H9 (cell line): ENCODE measurements around the gene ZNF618. TPM values are rescaled to one million over a fixed set of nuclear protein-coding genes. Genes with fewer than 3 reads are reported as not detected.

Source experiments
- DNase-seq: peaks from one replicate; pipeline ENCODE4 v3.0.0-alpha.2; 2017
- H2AFZ ChIP-seq: one replicate; pipeline ENCODE4 v1.6.1; 2013; ENCODE audit warnings: mild to moderate bottlenecking, low read length, control low read depth, moderate library complexity
- H2AK5ac ChIP-seq: 2 replicates; pipeline ENCODE4 v1.6.1; 2013; ENCODE audit warnings: low read length, control low read depth, mixed read lengths; ENCODE audit not compliant: insufficient read length
- H2BK120ac ChIP-seq: one replicate; pipeline ENCODE4 v1.6.1; 2013; ENCODE audit warnings: low read depth, mild to moderate bottlenecking, low read length, control low read depth, inconsistent platforms; ENCODE audit not compliant: poor library complexity, severe bottlenecking
- H2BK12ac ChIP-seq: 2 replicates; pipeline ENCODE4 v1.6.1; 2013; ENCODE audit warnings: low read length, control low read depth, mixed read lengths, low read depth; ENCODE audit not compliant: insufficient read length
- H2BK15ac ChIP-seq: 2 replicates; pipeline ENCODE4 v1.6.1; 2013; ENCODE audit warnings: low read depth, low read length, control low read depth
- H2BK20ac ChIP-seq: one replicate; pipeline ENCODE4 v1.6.1; 2013; ENCODE audit warnings: low read depth, mild to moderate bottlenecking, low read length, control low read depth, inconsistent platforms; ENCODE audit not compliant: poor library complexity, severe bottlenecking
- H2BK5ac ChIP-seq: 2 replicates; pipeline ENCODE4 v1.6.1; 2013; ENCODE audit warnings: low read length, control low read depth, mixed read lengths; ENCODE audit not compliant: insufficient read length
- H3K14ac ChIP-seq: 2 replicates; pipeline ENCODE4 v1.6.1; 2013; ENCODE audit warnings: low read length, control low read depth; ENCODE audit not compliant: insufficient read depth
- H3K18ac ChIP-seq: 2 replicates; pipeline ENCODE4 v1.6.1; 2013; ENCODE audit warnings: low read depth, mild to moderate bottlenecking, mixed read lengths, low read length, control low read depth; ENCODE audit not compliant: insufficient read length
- H3K23ac ChIP-seq: 2 replicates; pipeline ENCODE4 v1.6.1; 2013; ENCODE audit warnings: low read length, control low read depth, mixed read lengths, low read depth; ENCODE audit not compliant: insufficient read length
- H3K23me2 ChIP-seq: 2 replicates; pipeline ENCODE4 v1.6.1; 2013; ENCODE audit warnings: low read depth, mild to moderate bottlenecking, mixed read lengths, low read length, control low read depth; ENCODE audit not compliant: insufficient read length, poor library complexity, severe bottlenecking
- H3K27ac ChIP-seq: 2 replicates; pipeline ENCODE4 v1.5.1; 2013; ENCODE audit warnings: low read length, control low read depth, mixed read lengths, low read depth; ENCODE audit not compliant: insufficient read length
- H3K27me3 ChIP-seq: 2 replicates; pipeline ENCODE4 v1.6.1; 2013; ENCODE audit warnings: low read length, control low read depth, inconsistent platforms; ENCODE audit not compliant: insufficient read depth
- H3K4ac ChIP-seq: 2 replicates; pipeline ENCODE4 v1.6.1; 2013; ENCODE audit warnings: low read depth, mild to moderate bottlenecking, control low read depth, inconsistent platforms, low read length, moderate library complexity
- H3K4me1 ChIP-seq: 2 replicates; pipeline ENCODE4 v1.6.1; 2013; ENCODE audit warnings: low read length, control low read depth, inconsistent platforms; ENCODE audit not compliant: insufficient read depth
- H3K4me2 ChIP-seq: 2 replicates; pipeline ENCODE4 v1.6.1; 2013; ENCODE audit warnings: low read length, control low read depth, mixed read lengths; ENCODE audit not compliant: insufficient read length, insufficient read depth
- H3K56ac ChIP-seq: 2 replicates; pipeline ENCODE4 v1.6.1; 2013; ENCODE audit warnings: low read depth, mild to moderate bottlenecking, mixed read lengths, low read length, control low read depth; ENCODE audit not compliant: insufficient read length
- H3K79me1 ChIP-seq: 2 replicates; pipeline ENCODE4 v1.6.1; 2013; ENCODE audit warnings: low read depth, mild to moderate bottlenecking, moderate library complexity, low read length, control low read depth, inconsistent platforms; ENCODE audit not compliant: insufficient read depth, poor library complexity, severe bottlenecking
- H3K79me2 ChIP-seq: 2 replicates; pipeline ENCODE4 v1.6.1; 2013; ENCODE audit warnings: low read length, control low read depth, inconsistent platforms; ENCODE audit not compliant: insufficient read depth
- H3K9ac ChIP-seq: 2 replicates; pipeline ENCODE4 v1.6.1; 2013; ENCODE audit warnings: low read length, control low read depth, mixed read lengths; ENCODE audit not compliant: insufficient read length; ENCODE audit errors: extremely low read depth
- H3K9me3 ChIP-seq: one replicate; pipeline ENCODE4 v1.6.1; 2013; ENCODE audit warnings: low read depth, low read length, inconsistent platforms; ENCODE audit not compliant: control insufficient read depth
- H3T11ph ChIP-seq: one replicate; pipeline ENCODE4 v1.6.1; 2013; ENCODE audit warnings: mild to moderate bottlenecking, low read length, control low read depth, inconsistent platforms
- H4K20me1 ChIP-seq: one replicate; pipeline ENCODE4 v1.6.1; 2013; ENCODE audit not compliant: control insufficient read depth, insufficient read length, insufficient read depth
- H4K5ac ChIP-seq: 2 replicates; pipeline ENCODE4 v1.6.1; 2013; ENCODE audit warnings: low read depth, mild to moderate bottlenecking, mixed read lengths, low read length, control low read depth; ENCODE audit not compliant: insufficient read length
- H4K8ac ChIP-seq: replicated peaks from 2 replicates; pipeline ENCODE4 v1.6.1; 2013; ENCODE audit warnings: low read length, control low read depth, mixed read lengths, low read depth; ENCODE audit not compliant: insufficient read length
- H4K91ac ChIP-seq: 2 replicates; pipeline ENCODE4 v1.6.1; 2013; ENCODE audit warnings: low read depth, mild to moderate bottlenecking, moderate library complexity, mixed read lengths, low read length, control low read depth; ENCODE audit not compliant: insufficient read length
- H3K27ac Mint-ChIP-seq, 3 experiments: 2 replicates in 2 of 3; 3 replicates in 1 of 3; pipeline ENCODE4 v1.8.0; 2020 to 2021; ENCODE audit warnings: mixed read lengths in 3 of 3, mild to moderate bottlenecking in 1 of 3, moderate library complexity in 1 of 3
- H3K27me3 Mint-ChIP-seq: 2 replicates; pipeline ENCODE4 v1.8.0; 2021; ENCODE audit warnings: low read depth, mild to moderate bottlenecking, moderate library complexity, mixed read lengths
- H3K36me3 Mint-ChIP-seq, 3 experiments: 2 replicates in 2 of 3; 3 replicates in 1 of 3; pipeline ENCODE4 v1.8.0; 2020 to 2021; ENCODE audit warnings: low read depth in 3 of 3, mixed read lengths in 3 of 3; ENCODE audit not compliant: insufficient read depth in 1 of 3
- H3K4me1 Mint-ChIP-seq, 2 experiments: 2 replicates each; pipeline ENCODE4 v1.8.0; 2020; ENCODE audit warnings: mixed read lengths in 2 of 2
- H3K4me3 Mint-ChIP-seq, 2 experiments: 2 replicates in 1 of 2; 3 replicates in 1 of 2; pipeline ENCODE4 v1.8.0; 2020 to 2021; ENCODE audit warnings: mild to moderate bottlenecking in 2 of 2, mixed read lengths in 2 of 2, moderate library complexity in 1 of 2
- H3K9me3 Mint-ChIP-seq, 2 experiments: 2 replicates in 1 of 2; 3 replicates in 1 of 2; pipeline ENCODE4 v1.8.0; 2020; ENCODE audit warnings: mild to moderate bottlenecking in 2 of 2, mixed read lengths in 2 of 2, moderate library complexity in 1 of 2
- CTCF ChIP-seq: fragments of 200-600 bp; sonication (generic); conservative IDR thresholded peaks from 3 replicates; pipeline ENCODE4 v1.8.0; 2021; ENCODE audit warnings: antibody characterized with exemption, mild to moderate bottlenecking
- WGBS: extraction: QIAGEN DNeasy Blood & Tissue Kit; methylation state at CpG from one replicate; pipeline ENCODE4 v1.1.7; 2013; ENCODE audit warnings: missing lambda C conversion rate, low lambda C conversion rate, mixed read lengths; ENCODE audit not compliant: insufficient read length; ENCODE audit errors: extremely low coverage; 5-methylcytosine and 5-hydroxymethylcytosine counted together
- total RNA-seq: library from RNA; stranded (reverse); gene quantifications from 2 replicates; pipeline ENCODE4 v1.2.1, GENCODE V29; 2021

ZNF618 gene
- total RNA-seq, 1 experiment from 2014 or later: 13.6 TPM

GRCh38 chr9:114029311-114030170, 153.4 kb downstream of the ZNF618 start:
- H3K36me3 Mint-ChIP-seq: peaks cover 18 to 47% (median 26%) of the 10 kb centered on the region in 3 experiments; a peak in 6 of 7 replicates

More at GRCh38 chr9:114029311-114030170, 153.4 kb downstream of the ZNF618 start:
- peaks cover 7 to 11% of the 10 kb centered on the region in 2 experiments for H3K4me1 Mint-ChIP-seq
- H2BK12ac ChIP-seq: no peak overlapping the region
- no peaks in the 10 kb centered on the region for H3K79me2 ChIP-seq
- H3K18ac ChIP-seq: no peak overlapping the region
- no peaks in the 10 kb centered on the region for H4K20me1 ChIP-seq
- H3K9me3 ChIP-seq: no peaks in the 10 kb centered on the region
- no peak overlapping the region for H3T11ph ChIP-seq
- no peak for TF ChIP-seq CTCF
- H4K91ac ChIP-seq: no peak overlapping the region
- no peak overlapping the region for H3K14ac ChIP-seq
- no peak overlapping the region for H4K5ac ChIP-seq
- H2AK5ac ChIP-seq: no peak overlapping the region
- H3K4ac ChIP-seq: no peak overlapping the region
- H3K9me3 Mint-ChIP-seq: peaks cover 0 to 3% of the 10 kb centered on the region in 2 experiments; a peak in 1 of 5 replicates
- no peak overlapping the region for H3K23ac ChIP-seq
- no peak overlapping the region for H3K4me2 ChIP-seq
- no peak for DNase-seq
- H2BK5ac ChIP-seq: no peak overlapping the region
- no peak overlapping the region for H3K9ac ChIP-seq
- no peaks in the 10 kb centered on the region for H3K23me2 ChIP-seq
- no peaks in the 10 kb centered on the region for H3K4me1 ChIP-seq
- H2BK20ac ChIP-seq: no peak overlapping the region
- H2BK15ac ChIP-seq: no peak overlapping the region
- no peak overlapping the region for H3K4me3 Mint-ChIP-seq
- H3K27me3 ChIP-seq: no peaks in the 10 kb centered on the region
- no peak overlapping the region for H3K27ac ChIP-seq
- no peak overlapping the region; a peak in 1 of 7 replicates for H3K27ac Mint-ChIP-seq
- H3K27me3 Mint-ChIP-seq: no peaks in the 10 kb centered on the region
- H2BK120ac ChIP-seq: no peak overlapping the region
- no peak overlapping the region for H2AFZ ChIP-seq
- H3K79me1 ChIP-seq: no peaks in the 10 kb centered on the region
- H3K56ac ChIP-seq: no peak overlapping the region
- no CpG with 5 or more reads among the region's 12 CpGs for WGBS
- no peak overlapping the region for H4K8ac ChIP-seq
